ENCODE results near the gene MS4A18.

GRCh38 chr11:60767388-60767811 is 42.9 kb downstream of the MS4A18 start:
- no peak for TF ChIP-seq EZH2 (IDR thresholded peaks at IDR 0.05; ENCODE audit: borderline replicate concordance, low read length)
- TF ChIP-seq CTCF (conservative IDR thresholded peaks at IDR 0.05 in 1 of 2, IDR thresholded peaks at IDR 0.05 in 1 of 2; ENCODE audit: extremely low read depth in 1 of 2, insufficient read depth in 1 of 2, low read depth in 1 of 2, low read length in 2 of 2): no peak

Data from mammary epithelial cell (primary cell).